Bronchial epithelial cell (primary cell): ENCODE data around the gene DTNB. TPM values are rescaled to one million over a fixed set of nuclear protein-coding genes. Genes with fewer than 3 reads are reported as not detected.
"Not testable (repeated sequence)": the region's sequence is repeated elsewhere in the genome, so short reads cannot be mapped to it uniquely, and the experiment has no call there.

Experiments used
- DNase-seq: peaks from one replicate; pipeline ENCODE4 v3.0.0-alpha.2; 2010; ENCODE audit warnings: low read depth
- FAIRE-seq: peaks from 2 replicates; lab custom pipeline; 2011; peaks lifted over from hg19 to GRCh38; lab: Jason Lieb, UNC
- H3K27me3 ChIP-seq: 2 replicates; pipeline ENCODE4 v1.5.1; 2011; ENCODE audit warnings: low read length; ENCODE audit not compliant: control insufficient read depth, insufficient read depth
- H3K36me3 ChIP-seq: 2 replicates; pipeline ENCODE4 v1.5.1; 2011; ENCODE audit warnings: low read length; ENCODE audit not compliant: control insufficient read depth, insufficient read depth
- H3K4me3 ChIP-seq: 2 replicates; pipeline ENCODE4 v1.5.1; 2011; ENCODE audit warnings: mild to moderate bottlenecking, low read depth, low read length, control low read depth
- total RNA-seq: library from RNA; depleted of rRNA; stranded (reverse); fragments of >200 nt; gene quantifications from 2 replicates; pipeline ENCODE4 v1.2.1, GENCODE V29; 2014
- TF ChIP-seq, protein P1 (sequence below): IDR thresholded peaks from 2 replicates; pipeline ENCODE4 v1.5.1; 2011; ENCODE audit warnings: mild to moderate bottlenecking, moderate library complexity, low read length, control low read depth, inconsistent platforms; ENCODE audit not compliant: insufficient read depth, severe bottlenecking

DTNB gene
- total RNA-seq, 1 donor from 2014 or later, result 8.4 TPM

DNA sequence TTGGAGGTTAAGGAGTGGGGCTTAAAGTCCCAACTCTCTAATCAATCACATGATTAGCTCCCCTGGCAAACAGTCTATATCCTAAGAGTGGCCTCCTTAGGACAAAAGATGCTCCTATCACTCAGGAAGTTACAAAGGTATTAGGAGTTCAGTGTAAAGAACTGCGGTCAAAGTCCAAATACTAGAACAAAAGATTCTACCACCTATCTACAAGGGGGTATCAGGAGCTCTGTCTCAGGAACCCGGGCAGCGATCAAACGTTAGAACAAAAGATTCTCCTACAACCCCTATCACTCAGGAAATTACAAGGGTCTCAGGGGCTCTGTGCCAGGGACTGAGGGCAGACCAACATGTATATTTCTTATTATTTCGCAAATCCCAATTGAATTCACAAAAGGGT is 58.0 kb downstream of the DTNB start:
- TF ChIP-seq, protein P1, sequence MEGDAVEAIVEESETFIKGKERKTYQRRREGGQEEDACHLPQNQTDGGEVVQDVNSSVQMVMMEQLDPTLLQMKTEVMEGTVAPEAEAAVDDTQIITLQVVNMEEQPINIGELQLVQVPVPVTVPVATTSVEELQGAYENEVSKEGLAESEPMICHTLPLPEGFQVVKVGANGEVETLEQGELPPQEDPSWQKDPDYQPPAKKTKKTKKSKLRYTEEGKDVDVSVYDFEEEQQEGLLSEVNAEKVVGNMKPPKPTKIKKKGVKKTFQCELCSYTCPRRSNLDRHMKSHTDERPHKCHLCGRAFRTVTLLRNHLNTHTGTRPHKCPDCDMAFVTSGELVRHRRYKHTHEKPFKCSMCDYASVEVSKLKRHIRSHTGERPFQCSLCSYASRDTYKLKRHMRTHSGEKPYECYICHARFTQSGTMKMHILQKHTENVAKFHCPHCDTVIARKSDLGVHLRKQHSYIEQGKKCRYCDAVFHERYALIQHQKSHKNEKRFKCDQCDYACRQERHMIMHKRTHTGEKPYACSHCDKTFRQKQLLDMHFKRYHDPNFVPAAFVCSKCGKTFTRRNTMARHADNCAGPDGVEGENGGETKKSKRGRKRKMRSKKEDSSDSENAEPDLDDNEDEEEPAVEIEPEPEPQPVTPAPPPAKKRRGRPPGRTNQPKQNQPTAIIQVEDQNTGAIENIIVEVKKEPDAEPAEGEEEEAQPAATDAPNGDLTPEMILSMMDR, result no peak
- Histone ChIP-seq H3K4me3 (no peak overlapping the region), H3K36me3 (no peaks in the 10 kb centered on the region), H3K27me3 (no peaks in the 10 kb centered on the region)
- DNase-seq (no peak), FAIRE-seq (peak; percentile 43)

DNA sequence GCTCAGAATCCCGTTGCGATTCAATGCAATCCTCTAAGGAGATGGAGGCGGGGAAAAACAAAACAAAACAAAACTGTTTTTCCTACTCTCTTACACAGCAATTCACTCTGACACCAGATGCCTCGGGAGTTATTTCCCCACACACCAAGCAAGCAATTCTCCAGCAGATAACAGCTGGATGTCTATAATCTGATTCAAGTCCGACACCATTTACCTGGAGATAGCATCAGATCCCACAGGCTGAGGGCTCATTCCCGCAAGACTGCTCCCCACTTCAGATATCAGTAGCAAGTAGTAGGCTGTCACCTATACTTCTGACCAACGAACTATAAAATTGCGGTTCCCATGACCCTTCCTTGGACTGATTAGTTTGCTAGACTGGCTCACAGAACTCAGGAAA is 58.7 kb downstream of the DTNB start:
- Histone ChIP-seq H3K27me3 (no peaks in the 10 kb centered on the region), H3K36me3 (no peaks in the 10 kb centered on the region), H3K4me3 (no peak overlapping the region)
- TF ChIP-seq, protein P1, result no peak
- FAIRE-seq (no peak), DNase-seq (no peak)

DNA sequence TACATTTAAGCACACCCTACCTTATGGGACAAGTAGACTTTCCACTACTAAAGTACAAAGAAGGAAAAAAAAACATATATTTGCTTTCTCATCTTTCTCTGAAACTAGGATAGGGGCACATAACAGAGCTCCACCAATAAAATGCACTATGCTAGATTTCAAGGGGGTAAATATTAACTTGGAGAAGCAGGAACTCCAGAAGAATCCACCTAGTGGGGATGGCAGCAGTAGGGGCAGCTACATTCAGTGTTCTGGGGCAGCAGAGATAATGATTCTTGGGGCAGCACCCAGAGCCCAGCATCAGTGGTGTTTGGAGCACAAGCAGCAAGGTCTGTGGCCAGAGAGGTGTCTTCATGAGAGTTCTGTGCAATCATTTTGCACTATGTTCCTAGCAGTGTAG is 64.7 kb downstream of the DTNB start:
- FAIRE-seq, result no peak
- no peaks in the 10 kb centered on the region for H3K36me3 ChIP-seq
- H3K27me3 ChIP-seq, result no peaks in the 10 kb centered on the region
- DNase-seq, result no peak
- TF ChIP-seq, protein P1, result no peak
- H3K4me3 ChIP-seq, result no peak overlapping the region

DNA sequence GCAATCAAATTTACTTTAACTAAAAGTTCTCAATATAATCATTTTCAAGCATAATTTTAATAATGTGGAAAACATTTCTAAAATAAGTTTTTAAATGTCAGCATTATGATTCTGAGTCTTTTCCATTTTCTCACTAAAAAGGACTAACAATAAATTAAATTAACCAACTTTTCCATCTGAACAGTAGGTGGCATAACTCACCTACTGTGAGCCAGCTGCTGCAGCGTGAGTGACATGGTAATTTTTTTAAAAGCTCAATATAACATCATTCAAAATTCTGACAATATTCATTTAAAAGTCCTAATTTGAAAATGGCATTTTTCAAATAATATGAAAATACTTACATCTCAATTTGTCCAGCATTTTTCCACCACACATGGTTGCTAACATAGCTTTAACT is 66.5 kb downstream of the DTNB start:
- FAIRE-seq (no peak), DNase-seq (peak; percentile 48)
- Histone ChIP-seq H3K4me3 (no peak overlapping the region), H3K27me3 (no peaks in the 10 kb centered on the region), H3K36me3 (no peaks in the 10 kb centered on the region)
- TF ChIP-seq, protein P1, result peak; percentile 37

DNA sequence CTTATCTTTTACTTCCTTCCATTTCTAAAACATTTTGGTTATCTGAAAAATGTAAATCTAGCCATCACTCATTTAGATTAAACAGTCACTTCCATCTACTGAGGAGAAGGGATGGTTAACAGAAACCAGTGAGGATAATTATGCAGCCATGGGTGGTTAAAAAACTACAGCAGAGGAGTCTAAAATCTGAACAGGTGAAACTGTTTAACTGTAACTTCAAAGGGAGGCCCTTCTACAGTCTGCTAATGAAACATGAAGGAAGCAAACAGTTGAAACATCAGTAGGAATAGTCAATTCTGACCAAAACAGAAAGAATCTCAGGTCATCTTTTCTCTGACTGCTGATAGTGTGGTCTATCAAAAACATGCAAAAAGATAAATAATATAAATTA is 71.0 kb downstream of the DTNB start:
- no peak for FAIRE-seq
- H3K36me3 ChIP-seq, result no peaks in the 10 kb centered on the region
- H3K4me3 ChIP-seq, result no peak overlapping the region
- DNase-seq, result no peak
- TF ChIP-seq, protein P1, result no peak
- no peaks in the 10 kb centered on the region for H3K27me3 ChIP-seq

DNA sequence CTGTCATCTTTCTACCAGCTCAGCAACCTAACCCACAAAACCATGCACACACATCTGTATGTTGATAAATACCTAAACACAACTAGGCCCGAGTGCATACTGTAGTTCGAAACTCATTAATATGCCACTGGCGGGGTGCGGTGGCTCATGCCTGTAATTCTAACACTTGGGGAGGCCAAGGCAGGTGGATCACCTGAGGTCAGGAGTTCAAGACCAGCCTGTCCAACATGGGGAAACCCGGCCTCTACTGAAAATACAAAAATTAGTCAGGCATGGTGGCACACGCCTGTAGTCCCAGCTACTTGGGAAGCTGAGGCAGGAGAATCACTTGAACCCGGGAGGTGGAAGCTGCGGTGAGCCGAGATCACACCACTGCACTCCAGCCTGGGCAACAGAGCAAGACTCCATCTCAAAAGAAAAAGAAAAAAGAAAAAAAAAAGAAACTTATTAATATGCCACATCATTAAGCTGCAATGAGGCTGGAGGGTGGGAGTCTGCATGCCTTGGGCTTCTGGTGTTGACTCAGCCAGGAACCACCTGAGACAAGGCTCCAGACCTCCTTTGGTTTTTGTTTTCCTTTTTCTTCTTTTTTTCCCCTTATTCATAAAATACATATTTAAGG is 71.6 kb downstream of the DTNB start:
- DNase-seq, H3K27me3 ChIP-seq, H3K4me3 ChIP-seq, FAIRE-seq, H3K36me3 ChIP-seq: not testable (repeated sequence)
